CD14-positive monocyte (primary cell): Measurements from ENCODE around the gene POLD3. TPM values are rescaled to one million over a fixed set of nuclear protein-coding genes. Genes with fewer than 3 reads are reported as not detected.

Source experiments
- DNase-seq, 3 donors: peaks; one replicate each; pipeline ENCODE4 v3.0.0-alpha.2; 2011 to 2022
- H2AFZ ChIP-seq: 2 replicates; pipeline ENCODE4 v1.6.0; 2012; ENCODE audit warnings: mild to moderate bottlenecking, low read depth, low read length, inconsistent platforms; ENCODE audit not compliant: insufficient read depth, poor library complexity, severe bottlenecking
- H3K27ac ChIP-seq, 2 donors: 1 replicate in 1 of 2; 2 replicates in 1 of 2; pipeline ENCODE4 v1.5.1; 2012 to 2013; ENCODE audit warnings: low read length in 2 of 2, control low read depth in 1 of 2, inconsistent platforms in 1 of 2, low read depth in 1 of 2, mild to moderate bottlenecking in 1 of 2
- H3K27me3 ChIP-seq, 2 donors: one replicate each; pipeline versions ENCODE4 v1.6.0 to v1.6.1; 2011 to 2013; ENCODE audit warnings: low read length in 2 of 2; ENCODE audit not compliant: control insufficient read depth in 2 of 2, insufficient read depth in 2 of 2
- H3K36me3 ChIP-seq, 2 donors: replicated peaks in 1 of 2; 1 replicate in 1 of 2; 2 replicates in 1 of 2; pipeline versions ENCODE4 v1.5.1 to v1.6.1; 2012 to 2013; ENCODE audit warnings: low read length in 2 of 2, control low read depth in 1 of 2, inconsistent platforms in 1 of 2, mild to moderate bottlenecking in 1 of 2; ENCODE audit not compliant: insufficient read depth in 2 of 2, control insufficient read depth in 1 of 2
- H3K4me1 ChIP-seq, 2 donors: 1 replicate in 1 of 2; 2 replicates in 1 of 2; pipeline versions ENCODE4 v1.5.1 to v1.6.1; 2012 to 2013; ENCODE audit warnings: low read length in 2 of 2, control low read depth in 1 of 2, inconsistent platforms in 1 of 2, mild to moderate bottlenecking in 1 of 2, moderate library complexity in 1 of 2; ENCODE audit not compliant: insufficient read depth in 2 of 2, control insufficient read depth in 1 of 2
- H3K4me2 ChIP-seq: replicated peaks from 2 replicates; pipeline ENCODE3; 2012; ENCODE audit warnings: low read length, moderate library complexity, mild to moderate bottlenecking; ENCODE audit not compliant: poor library complexity, severe bottlenecking; ENCODE audit errors: extremely low read depth
- H3K4me3 ChIP-seq, 3 experiments: fragments of 200-600 bp in 1 of 3; sonication (generic) in 1 of 3; replicated peaks in 1 of 3; 1 replicate in 2 of 3; 2 replicates in 1 of 3; pipeline ENCODE4 v1.5.1; 2011 to 2013; ENCODE audit warnings: low read length in 3 of 3, mild to moderate bottlenecking in 3 of 3, control low read depth in 2 of 3, low read depth in 2 of 3, inconsistent platforms in 1 of 3, moderate library complexity in 1 of 3
- H3K79me2 ChIP-seq: 2 replicates; pipeline ENCODE4 v1.6.0; 2012; ENCODE audit warnings: mild to moderate bottlenecking, control low read depth, inconsistent platforms, low read length, moderate library complexity; ENCODE audit not compliant: insufficient read depth
- H3K9ac ChIP-seq: 2 replicates; pipeline ENCODE4 v1.6.0; 2017; ENCODE audit warnings: low read length, mild to moderate bottlenecking; ENCODE audit not compliant: insufficient read depth, poor library complexity, severe bottlenecking
- H3K9me3 ChIP-seq, 2 donors: replicated peaks in 1 of 2; 1 replicate in 1 of 2; 2 replicates in 1 of 2; pipeline versions ENCODE4 v1.5.1 to v1.6.1; 2012 to 2013; ENCODE audit warnings: low read length in 2 of 2, control low read depth in 1 of 2; ENCODE audit not compliant: control insufficient read depth in 1 of 2, insufficient read depth in 1 of 2
- H4K20me1 ChIP-seq: 2 replicates; pipeline ENCODE4 v1.6.0; 2012; ENCODE audit warnings: mild to moderate bottlenecking, low read length, control low read depth, moderate library complexity; ENCODE audit not compliant: insufficient read depth
- H3K27ac Mint-ChIP-seq, 7 donors: one replicate each; pipeline ENCODE4 v1.8.0; 2020; ENCODE audit warnings: mild to moderate bottlenecking in 7 of 7, mixed read lengths in 7 of 7, moderate library complexity in 6 of 7, inconsistent platforms in 2 of 7
- H3K27me3 Mint-ChIP-seq, 3 donors: one replicate each; pipeline ENCODE4 v1.8.0; 2021 to 2022; ENCODE audit warnings: low read depth in 3 of 3, mild to moderate bottlenecking in 3 of 3, mixed read lengths in 3 of 3, moderate library complexity in 3 of 3, inconsistent platforms in 1 of 3
- H3K36me3 Mint-ChIP-seq, 2 donors: one replicate each; pipeline ENCODE4 v1.8.0; 2020; ENCODE audit warnings: mixed read lengths in 2 of 2, inconsistent platforms in 1 of 2, mild to moderate bottlenecking in 1 of 2
- H3K4me1 Mint-ChIP-seq: one replicate; pipeline ENCODE4 v1.8.0; 2020; ENCODE audit warnings: mild to moderate bottlenecking, mixed read lengths
- H3K4me3 Mint-ChIP-seq, 2 donors: one replicate each; pipeline ENCODE4 v1.8.0; 2020; ENCODE audit warnings: mild to moderate bottlenecking in 2 of 2, mixed read lengths in 2 of 2, moderate library complexity in 1 of 2
- H3K9me3 Mint-ChIP-seq, 7 donors: one replicate each; pipeline ENCODE4 v1.8.0; 2020 to 2022; ENCODE audit warnings: mixed read lengths in 7 of 7, mild to moderate bottlenecking in 6 of 7, moderate library complexity in 6 of 7, inconsistent platforms in 2 of 7
- CTCF ChIP-seq: fragments of 200-600 bp; IDR thresholded peaks from one replicate; pipeline ENCODE4 v1.8.0; 2022; ENCODE audit warnings: antibody characterized with exemption, mild to moderate bottlenecking
- WGBS: methylation state at CpG from one replicate; pipeline ENCODE4 v1.1.5; 2013; ENCODE audit warnings: missing lambda C conversion rate; ENCODE audit not compliant: insufficient coverage; 5-methylcytosine and 5-hydroxymethylcytosine counted together
- intact Hi-C, 2 donors: fragments of 100-400 bp; cut with micrococcal nuclease; formaldehyde crosslinking; loops; one replicate each; pipeline versions ENCODE4 v1.15.0 to v1.15.1; 2023
- polyA plus RNA-seq, 3 donors: library from polyadenylated mRNA; depleted of rRNA in 1 of 3; unstranded in 2 of 3; stranded (reverse) in 1 of 3; fragments of 300-500 nt in 2 of 3; fragments of >200 nt in 1 of 3; fragmentation: Illumina TruSeq in 2 of 3; gene quantifications; 1 replicate in 2 of 3; 2 replicates in 1 of 3; pipeline ENCODE4 v1.2.3, GENCODE V29; 2012 to 2021

POLD3 gene
- polyA plus RNA-seq, 3 donors, result 11.3 to 29.9 (median 26.2) TPM

GRCh38 chr11:74669211-74670160 lies 77.1 kb downstream of the POLD3 start:
- no peaks in the 10 kb centered on the region for H4K20me1 ChIP-seq
- 96% methylated on average over 17 of the region's 17 CpGs for WGBS
- no peak overlapping the region for H3K27ac ChIP-seq
- peaks cover 8% of the 10 kb centered on the region for H3K4me1 Mint-ChIP-seq
- H3K79me2 ChIP-seq, result no peaks in the 10 kb centered on the region
- H3K9me3 Mint-ChIP-seq, result peaks cover 0 to 5% (median 0%) of the 10 kb centered on the region in 7 donors
- DNase-seq, result no peak
- intact Hi-C loops, result no loop called here
- H3K4me1 ChIP-seq, result peaks cover 0 to 4% of the 10 kb centered on the region in 2 donors
- no peak overlapping the region for H3K4me2 ChIP-seq
- TF ChIP-seq CTCF, result no peak
- no peak overlapping the region for H3K4me3 ChIP-seq
- peaks cover 0 to 4% of the 10 kb centered on the region in 2 donors for H3K36me3 Mint-ChIP-seq
- no peak overlapping the region for H3K27ac Mint-ChIP-seq
- no peak overlapping the region for H3K4me3 Mint-ChIP-seq
- no peak overlapping the region for H2AFZ ChIP-seq
- H3K36me3 ChIP-seq, result no peaks in the 10 kb centered on the region
- H3K27me3 Mint-ChIP-seq, result no peaks in the 10 kb centered on the region
- no peaks in the 10 kb centered on the region for H3K27me3 ChIP-seq
- no peak overlapping the region for H3K9ac ChIP-seq
- no peaks in the 10 kb centered on the region for H3K9me3 ChIP-seq

- 98% methylated on average over 7 of the region's 7 CpGs for WGBS
- H3K27me3 ChIP-seq, result no peaks in the 10 kb centered on the region
- intact Hi-C loops, result no loop called here
- no peak for DNase-seq
- Mint-ChIP-seq H3K9me3 (peaks cover 0 to 6% (median 0%) of the 10 kb centered on the region in 7 donors), H3K4me1 (peaks cover 8% of the 10 kb centered on the region), H3K36me3 (peaks cover 0 to 4% of the 10 kb centered on the region in 2 donors), H3K27me3 (no peaks in the 10 kb centered on the region), H3K4me3 (no peak overlapping the region), H3K27ac (peak overlapping the region in 1 of 7 donors; percentile 32)
- no peaks in the 10 kb centered on the region for H3K36me3 ChIP-seq
- no peak overlapping the region for H3K9ac ChIP-seq
- no peak overlapping the region for H3K4me3 ChIP-seq
- H3K4me2 ChIP-seq, result no peak overlapping the region
- H3K9me3 ChIP-seq, result no peaks in the 10 kb centered on the region
- TF ChIP-seq CTCF, result no peak
- H4K20me1 ChIP-seq, result no peaks in the 10 kb centered on the region
- peaks cover 0 to 4% of the 10 kb centered on the region in 2 donors for H3K4me1 ChIP-seq
- no peaks in the 10 kb centered on the region for H3K79me2 ChIP-seq
- H2AFZ ChIP-seq, result no peak overlapping the region
- no peak overlapping the region for H3K27ac ChIP-seq
Measured at GRCh38 chr11:74670171-74670570, 77.8 kb downstream of the POLD3 start.
